HG03095 (cell line): ENCODE data around the gene DCP1B.
"Not testable (repeated sequence)": the region's sequence is repeated elsewhere in the genome, so short reads cannot be mapped to it uniquely, and the experiment has no call there.

ENCODE experiments used
- ATAC-seq: cut with Tn5 transposase; IDR thresholded peaks from one replicate; pipeline ENCODE4 v1.9.1; 2021; ENCODE audit warnings: moderate library complexity; ENCODE audit not compliant: unreplicated experiment

DCP1B gene

DNA sequence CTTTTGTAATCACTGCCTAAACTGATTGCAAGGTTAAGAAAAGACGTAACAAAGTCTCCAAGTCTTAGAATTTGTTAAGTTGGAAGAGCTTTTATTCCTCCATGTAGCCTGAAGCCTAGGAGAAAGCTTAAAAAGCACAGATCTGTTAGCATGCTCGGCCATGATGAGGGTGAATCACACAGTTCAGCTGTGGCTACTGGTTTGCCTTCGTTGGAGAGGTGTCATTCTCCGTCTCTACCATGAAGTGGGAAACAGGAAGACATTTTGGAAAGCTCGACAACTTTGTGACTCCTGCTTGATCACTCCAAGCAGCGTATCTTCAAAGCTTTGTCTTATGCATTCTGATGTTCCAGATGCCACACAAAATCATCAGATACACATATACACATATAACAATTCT, 27.1 kb downstream of the DCP1B start:
- no peak for ATAC-seq

DNA sequence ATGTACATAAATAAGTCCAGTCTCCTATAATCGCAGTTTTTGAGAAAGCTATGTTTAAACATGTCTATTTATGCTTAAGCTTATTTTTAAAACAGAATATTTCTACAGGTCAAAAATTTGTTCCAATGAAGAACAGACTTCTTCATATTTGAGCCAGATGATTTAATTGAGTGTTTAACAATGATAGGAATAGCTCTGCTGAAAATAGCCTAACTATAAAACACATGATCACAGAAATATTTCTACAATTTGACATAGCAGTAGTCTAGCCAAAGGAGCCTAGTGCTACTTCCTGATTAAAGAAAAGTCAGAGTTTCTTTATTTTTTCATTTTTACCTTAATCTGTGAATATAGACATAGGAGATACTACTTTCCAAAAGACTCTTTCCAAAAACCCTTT, 29.4 kb downstream of the DCP1B start:
- ATAC-seq, result no peak

DNA sequence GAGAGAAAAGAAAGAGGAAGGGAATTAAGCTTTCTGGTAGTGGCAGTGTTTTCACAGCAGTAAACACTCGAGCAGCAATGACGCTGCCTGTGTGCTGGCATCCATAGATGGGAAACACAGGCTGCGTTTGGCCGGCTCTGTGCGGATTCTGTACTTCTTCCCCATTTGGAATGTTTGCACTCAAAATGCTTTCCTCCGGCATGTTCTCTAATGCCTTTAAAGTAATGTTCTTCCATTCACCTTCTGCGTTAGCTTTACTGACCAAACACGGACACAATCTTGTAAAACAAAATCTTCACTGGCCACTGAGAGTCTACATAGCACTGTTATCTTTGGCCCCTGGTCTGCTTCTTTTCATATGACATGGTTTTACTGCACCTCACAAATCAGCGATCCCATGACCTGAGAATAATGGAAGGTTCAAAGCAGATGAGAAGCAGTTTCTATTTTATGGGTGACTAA, 31.4 kb downstream of the DCP1B start:
- ATAC-seq, result no peak

DNA sequence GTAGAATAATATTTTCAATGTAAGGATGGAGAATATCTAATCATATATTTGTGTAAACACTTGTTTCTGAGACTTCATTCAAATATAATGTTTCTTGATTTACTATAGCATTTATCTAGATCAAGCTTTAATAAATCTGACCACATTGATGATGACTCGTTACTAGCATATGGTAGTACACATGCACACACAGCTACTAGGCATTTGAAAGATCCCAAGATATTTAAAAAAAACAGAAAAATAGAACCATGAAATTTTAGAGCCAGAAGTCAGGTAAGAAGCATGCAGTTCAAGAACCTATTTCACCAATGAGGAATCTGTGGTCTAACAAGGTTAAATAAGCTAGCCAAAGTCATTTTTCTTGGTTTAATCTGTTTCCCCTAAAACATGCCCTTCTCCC, 32.0 kb downstream of the DCP1B start:
- no peak for ATAC-seq

DNA sequence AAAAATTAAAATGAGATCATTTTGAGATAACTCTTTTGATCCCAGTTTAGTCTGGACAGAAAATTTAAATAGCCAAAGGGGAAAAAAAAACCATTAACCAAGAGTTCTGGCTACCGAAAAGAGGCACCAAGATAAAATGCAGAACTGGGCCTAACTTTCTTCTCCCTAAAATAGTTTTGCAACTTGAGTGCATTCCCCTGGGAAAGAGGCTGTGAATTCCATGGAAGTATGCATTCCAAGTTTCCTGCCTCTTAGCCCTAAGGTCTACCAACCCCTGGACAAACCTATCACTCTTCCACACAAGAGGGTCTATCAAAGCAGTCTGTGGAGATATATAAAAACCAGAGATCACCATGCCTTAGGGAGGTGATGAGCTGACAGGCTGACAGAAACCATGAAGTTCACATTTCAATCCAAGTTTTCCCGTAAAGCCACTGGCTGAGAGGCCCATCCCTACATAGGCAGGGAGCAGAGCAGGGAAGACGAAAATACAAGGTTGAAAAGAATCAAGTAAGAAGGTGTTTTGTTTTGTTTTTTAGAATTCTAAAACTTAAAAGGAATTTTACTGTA, 33.8 kb downstream of the DCP1B start:
- ATAC-seq, result no peak

DNA sequence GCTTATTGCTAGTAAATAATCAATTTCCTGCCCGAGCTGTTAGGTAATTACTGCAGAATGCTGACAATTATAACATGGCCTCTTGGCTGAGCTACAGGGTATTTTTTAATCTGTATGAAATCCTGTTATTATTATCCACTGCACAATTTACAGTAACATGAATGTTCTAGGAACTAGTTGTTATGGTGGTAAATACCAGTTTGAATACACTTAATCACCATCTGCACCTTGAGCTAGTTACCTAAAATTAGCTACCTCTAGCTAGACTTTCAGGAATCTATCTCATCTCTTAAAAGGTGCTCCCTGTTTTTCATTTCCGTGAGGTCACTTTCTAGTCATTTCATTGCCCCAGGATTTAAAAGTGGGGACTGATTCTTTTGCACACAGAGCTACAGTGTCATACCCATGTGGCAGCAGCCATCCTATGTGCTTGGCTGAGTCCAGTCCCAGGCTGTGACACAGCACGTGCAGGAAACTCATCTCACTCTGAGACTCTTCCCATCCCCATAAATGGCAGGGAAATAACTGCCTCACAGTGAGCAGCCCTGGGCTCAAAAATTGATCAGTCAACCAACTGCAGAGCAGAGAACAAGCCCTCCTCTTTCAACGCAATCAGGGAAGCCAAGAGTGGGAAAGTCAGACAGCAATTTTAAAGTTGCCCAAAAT, 37.6 kb downstream of the DCP1B start:
- ATAC-seq, result no peak

DNA sequence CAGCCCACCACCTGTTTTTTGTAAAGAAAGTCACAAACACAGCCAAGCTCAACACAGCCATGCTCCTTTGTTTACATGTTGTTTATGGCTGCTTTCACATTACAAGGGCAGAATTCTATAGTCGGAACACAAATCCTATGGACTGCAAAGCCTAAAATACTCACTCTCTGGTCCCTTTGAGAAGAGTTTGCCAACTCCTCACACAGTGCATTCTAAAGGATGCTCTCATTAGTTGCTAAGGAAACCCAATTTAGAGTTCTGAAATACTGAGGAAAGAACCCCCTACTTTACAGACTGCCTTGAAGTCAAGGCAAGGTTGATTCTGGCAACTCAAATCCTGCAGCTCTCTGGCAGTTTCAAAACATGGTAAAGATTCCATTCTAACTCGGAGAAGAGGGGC, 38.3 kb downstream of the DCP1B start:
- no peak for ATAC-seq

DNA sequence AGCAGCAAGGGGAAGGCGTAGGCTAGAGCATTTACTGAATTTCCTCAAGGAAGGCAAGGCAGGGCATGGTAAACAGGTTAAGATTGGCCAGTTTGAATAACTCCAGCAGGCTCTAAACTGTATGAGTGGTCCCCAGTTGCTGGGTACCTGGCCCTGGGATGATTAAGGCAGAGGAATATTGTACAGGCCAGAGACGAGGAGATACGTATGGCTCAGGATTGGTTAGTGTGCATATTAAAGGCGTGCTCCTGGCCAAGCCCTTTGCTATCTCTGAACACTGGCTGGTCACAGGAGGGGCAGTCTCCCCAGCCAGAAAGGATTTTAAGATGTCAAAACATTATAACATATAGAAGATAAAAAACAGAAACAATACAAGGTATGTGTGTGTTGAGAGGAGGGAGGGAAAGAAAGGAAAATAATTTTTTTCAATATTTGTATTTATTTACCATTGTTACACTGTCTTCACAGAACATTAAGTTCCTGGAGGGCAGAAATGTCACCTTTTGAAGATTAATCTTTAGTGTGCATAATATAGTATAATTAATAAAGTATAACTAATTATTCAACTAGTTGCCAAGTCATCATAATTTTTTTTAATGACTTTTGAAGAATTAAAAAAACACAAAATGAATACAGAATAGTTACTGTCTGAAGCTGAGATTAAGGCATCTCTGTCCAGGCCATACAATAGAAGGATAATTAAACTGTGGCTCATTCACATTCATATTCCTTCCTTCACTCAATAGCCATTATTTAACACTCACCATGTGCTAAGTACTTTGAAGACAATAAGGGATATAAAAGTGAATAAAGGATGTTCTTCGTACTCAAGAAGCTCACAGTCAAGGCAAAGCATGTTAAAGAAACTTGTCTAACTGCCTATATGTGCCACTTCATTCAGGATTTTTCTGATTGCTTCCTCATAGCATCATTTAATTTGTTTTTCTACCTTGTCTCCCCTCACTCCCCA, 41.9 kb downstream of the DCP1B start:
- ATAC-seq, result no peak

DNA sequence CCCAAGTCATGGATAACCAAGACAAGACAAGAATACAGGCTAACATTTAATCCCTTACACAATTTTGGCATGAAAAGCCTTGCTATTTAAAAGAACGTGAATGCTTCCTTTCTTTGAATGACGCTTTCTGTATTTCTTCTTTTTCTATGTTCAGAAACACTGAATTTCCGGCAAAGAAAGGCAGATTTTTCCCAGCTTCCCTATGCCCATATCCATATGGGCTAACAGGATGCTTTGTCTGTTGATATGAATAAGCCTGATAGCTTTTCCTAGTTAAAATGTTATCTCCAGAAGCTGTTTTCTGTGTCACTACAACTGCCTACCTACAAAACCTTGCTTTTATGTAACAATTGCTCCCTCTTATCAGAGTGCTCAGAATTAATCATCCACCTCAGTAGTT, 47.5 kb downstream of the DCP1B start:
- ATAC-seq, result no peak

DNA sequence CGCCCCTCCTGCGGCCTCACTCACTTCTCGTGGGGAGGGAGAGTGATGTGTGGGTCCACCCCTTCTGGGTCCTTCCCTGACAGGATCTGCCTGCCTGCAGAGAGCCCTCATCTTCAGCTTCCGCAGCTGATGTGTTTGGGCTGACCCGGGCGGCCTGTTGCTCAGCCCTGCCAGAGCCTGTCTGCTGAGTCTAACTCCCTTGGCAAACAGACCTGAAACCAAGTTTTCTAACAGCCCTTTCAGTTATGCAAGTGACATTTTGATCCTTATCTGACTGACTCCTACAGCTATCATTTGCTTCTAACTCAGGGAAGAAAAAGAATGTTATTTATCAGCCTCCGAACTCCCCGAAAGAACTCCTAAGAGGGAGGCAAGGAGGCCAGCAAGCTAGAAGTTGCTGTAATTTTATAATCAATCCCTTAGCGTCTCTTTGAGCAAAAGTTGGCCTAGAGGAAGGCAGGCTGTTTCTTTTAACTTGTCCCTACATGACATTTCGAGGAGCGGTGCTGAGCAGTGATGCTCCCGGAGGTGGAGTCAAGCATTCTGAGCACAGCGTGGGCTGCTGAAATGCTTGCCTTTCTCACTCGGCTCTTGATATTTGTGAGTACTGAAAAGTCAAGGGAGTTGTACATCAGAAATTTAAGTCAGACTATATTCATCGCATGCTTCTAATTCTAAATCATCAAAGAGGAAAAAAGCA, 54.3 kb downstream of the DCP1B start:
- no peak for ATAC-seq

DNA sequence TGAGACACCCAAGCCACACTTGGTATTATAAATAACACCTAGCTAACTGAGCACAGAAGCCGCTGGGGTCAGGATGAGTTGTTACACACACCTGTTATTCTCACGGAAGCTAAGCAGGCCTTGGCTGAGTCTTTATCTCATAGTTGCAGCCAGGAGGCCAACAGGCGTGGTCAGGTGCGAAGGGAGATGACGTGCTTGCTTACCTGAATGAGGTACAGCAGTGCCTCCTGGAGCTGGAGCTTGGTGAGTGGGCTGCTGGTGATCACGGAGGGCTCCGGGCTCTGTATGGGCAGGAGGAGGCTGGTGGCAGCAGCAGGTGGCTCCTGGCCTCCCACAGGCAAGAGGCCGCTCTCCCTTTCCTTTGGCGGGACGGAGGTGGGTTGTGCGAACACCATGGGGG, 55.4 kb downstream of the DCP1B start:
- no peak for ATAC-seq

DNA sequence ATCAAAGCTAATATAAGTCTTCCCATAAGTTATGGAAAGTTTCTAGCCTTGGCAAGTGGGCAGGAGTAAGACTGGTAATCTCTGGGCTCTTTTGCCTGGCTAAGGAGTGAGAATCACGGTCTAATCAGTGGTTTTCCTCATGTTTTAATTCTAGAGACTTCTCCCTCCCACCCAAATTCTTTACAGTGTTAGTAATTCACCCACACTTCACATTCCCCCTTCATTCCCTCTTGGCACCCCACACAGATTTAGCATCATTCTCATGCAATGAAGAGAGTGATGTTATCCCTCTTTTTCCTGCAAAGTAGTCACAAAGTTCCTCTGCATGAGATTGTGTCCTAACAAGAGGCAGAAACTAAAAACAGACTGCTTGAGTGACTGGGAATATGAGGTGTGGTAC, 57.2 kb downstream of the DCP1B start:
- no peak for ATAC-seq

DNA sequence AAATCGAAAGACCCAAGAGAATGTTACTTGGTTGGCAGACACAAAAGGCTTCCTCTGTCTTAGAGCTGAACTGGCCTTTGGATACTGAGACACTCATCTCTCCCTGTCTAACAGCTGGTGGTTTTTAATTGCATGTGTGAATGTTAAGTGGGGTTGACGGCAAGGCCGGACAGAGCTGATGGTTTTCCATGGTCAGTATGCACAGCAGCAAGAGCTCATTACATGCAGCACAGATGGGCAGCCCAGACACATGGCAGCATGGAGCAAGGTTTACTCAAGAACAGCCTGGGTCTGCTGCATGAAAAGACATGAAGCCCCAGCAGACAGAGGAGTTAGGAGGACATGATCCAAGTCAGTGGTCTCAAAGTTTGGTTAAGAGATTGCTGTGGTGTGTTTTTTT, 58.0 kb downstream of the DCP1B start:
- no peak for ATAC-seq

DNA sequence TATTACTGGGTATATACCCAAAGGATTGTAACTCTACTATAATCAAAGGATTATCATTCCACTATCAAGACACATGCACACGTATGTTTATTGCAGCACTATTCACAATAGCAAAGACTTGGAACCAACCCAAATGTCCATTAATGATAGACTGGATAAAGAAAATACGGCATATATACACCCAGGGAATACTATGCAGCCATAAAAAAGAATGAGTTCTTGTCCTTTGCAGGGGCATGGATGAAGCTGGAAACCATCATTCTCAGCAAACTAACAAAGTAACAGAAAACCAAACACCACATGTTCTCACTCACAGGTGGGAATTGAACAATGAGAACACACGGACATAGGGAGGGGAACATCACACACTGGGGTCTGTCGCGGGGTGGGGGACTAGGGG, 58.8 kb downstream of the DCP1B start:
- not testable (repeated sequence) for ATAC-seq

DNA sequence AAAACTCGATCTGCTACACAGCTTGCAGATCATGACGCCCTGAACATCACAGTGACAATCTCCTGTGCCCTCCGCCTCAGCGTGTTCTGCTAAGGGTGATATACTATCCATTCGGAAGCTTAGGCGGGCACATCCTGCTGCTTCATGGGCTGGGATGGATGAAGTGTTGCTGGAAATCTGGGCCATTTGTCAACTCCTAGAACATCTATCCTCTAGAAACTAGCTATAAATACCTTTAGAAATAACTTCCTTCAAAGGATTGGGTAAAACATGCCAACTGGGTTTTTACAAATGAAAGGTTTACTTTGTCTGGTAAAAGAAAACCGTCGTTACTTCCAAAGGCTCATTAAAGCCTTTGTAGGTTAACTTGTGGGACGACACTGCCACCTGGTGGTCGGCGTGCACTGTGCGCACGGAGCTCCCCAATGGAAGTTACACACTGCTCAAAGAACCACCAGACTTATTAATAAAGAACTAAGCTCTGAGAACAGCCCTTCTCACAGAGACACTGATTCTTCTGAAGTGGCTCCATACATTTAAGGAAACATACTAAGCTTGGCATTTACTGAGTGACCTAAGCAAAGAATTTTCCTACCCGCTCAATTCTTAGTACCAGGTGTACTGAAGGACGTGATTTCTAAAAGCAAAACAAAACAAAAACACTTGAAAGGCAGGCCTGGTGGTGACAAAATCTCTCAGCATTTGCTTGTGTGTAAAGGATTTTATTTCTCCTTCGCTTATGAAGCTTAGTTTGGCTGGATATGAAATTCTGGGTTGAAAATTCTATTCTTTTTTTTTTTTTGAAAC, 64.3 kb downstream of the DCP1B start:
- no peak for ATAC-seq

DNA sequence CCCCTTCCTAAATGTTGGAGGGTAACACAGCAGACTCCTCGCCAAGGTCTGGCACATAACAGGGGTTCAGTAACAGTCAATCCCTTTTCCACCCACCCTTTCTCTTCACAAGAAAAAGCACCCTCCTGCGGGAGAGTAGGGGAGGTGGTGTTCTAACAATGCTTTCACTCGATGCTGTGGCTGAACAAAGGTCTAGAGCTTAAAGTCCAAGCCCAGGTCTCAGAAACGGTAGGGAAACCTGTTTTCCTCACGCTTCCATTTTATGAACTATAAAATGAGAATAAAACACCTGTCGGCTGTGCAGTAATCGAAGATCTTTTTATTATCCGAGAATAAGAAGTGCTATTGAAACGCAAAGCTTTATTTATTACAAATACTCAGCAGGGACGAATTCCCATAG, 64.9 kb downstream of the DCP1B start:
- no peak for ATAC-seq

DNA sequence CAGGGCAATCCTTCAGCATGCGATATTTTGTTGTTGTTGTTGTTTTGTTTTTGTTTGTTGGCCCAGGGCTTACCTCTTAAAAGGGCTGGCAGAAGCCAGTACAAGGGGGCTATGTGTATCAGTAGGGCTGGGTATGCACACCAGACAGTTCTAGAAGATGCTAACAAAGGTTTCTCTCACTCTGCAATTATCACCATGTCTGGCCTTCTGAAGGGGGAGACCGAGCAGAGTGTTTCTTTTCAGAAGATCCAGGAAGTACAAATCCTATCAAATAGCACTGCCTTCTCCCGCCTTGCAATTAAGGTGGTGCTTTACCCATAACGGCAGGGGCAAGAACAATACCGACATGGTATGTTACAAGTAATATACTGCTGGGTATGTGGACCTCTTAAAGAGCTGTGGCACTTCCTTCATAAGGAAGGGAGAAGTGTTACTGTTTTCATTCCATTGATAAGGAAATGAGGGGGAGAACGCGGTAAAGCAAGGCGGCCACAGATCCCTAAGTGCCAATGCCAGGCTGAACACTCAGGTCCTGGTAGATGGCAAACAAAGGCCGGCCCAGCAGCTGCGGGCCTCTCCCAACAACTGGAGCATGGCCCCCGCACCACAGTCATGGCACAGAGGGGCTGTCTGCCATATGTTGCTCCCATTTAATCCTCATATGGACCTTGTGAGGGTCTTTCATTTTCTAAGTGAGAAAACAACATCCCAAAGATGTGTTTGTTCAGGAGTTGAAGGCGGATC, 66.6 kb downstream of the DCP1B start:
- ATAC-seq, result no peak

DNA sequence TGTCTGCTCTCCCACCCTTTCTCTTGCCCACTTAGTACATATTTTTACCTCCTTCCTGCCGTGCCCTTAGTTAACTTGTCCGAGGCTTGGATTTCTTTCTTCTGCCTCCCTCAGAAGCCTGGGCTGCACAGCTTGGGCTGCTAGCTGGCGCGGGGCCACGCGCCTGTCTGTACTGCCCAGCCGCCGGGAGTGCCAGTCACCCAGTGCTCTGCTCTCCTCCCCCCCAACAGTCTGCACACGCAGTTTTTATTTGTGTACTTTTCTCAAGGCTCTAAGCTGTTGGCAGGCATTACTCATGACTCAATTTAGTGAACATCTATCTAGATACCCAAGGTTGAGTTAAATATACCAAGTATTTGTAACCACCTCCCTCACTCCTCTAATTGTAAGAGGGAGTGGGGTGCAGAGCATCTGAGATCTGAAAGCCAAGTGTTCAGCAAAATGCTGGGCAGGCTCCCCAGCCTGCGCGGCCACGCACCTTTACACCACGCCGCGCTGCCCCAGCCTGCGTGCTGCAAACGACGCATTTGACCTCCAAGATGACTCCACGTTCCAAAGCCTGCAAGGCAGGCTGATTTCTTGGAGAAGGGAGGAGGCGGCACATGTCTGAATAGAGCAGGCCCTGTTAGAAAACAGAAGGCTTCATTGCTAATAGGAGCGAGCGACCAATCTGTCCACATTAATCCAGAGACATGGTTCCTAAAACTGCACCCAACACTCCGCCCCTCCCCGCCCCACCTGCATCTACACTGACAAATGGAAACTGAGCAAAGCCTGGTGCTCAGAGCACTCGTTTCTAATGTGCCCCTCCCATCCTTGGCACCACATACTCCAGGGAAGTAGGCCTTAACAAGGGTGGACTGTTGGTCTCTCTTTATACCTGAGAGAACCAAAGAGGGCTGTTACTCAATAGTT, 67.6 kb downstream of the DCP1B start:
- ATAC-seq, result no peak
